HEK293 (cell line): ENCODE data around the gene CDH23.

Source experiments
- BCL11A ChIP-seq: fragments of 450-650 bp; formaldehyde crosslinking; IDR thresholded peaks from 2 replicates; pipeline ENCODE4 v1.5.1; 2016; ENCODE audit warnings: low read depth, missing biosample characterization, missing genetic modification characterization
- GFI1B ChIP-seq: fragments of 450-650 bp; formaldehyde crosslinking; IDR thresholded peaks from 2 replicates; pipeline ENCODE4 v1.5.1; 2016; ENCODE audit warnings: missing biosample characterization, missing genetic modification characterization
- HOXC10 ChIP-seq: sonication (generic); formaldehyde crosslinking; IDR thresholded peaks from 2 replicates; pipeline ENCODE4 v1.8.1; 2023; ENCODE audit warnings: mild to moderate bottlenecking, missing genetic modification reagents
- KLF7 ChIP-seq: fragments of 450-650 bp; formaldehyde crosslinking; IDR thresholded peaks from 2 replicates; pipeline ENCODE4 v1.5.1; 2016; ENCODE audit warnings: missing biosample characterization, missing genetic modification characterization, borderline replicate concordance
- SCRT1 ChIP-seq: fragments of 450-650 bp; formaldehyde crosslinking; IDR thresholded peaks from 2 replicates; pipeline ENCODE4 v1.5.1; 2016; ENCODE audit warnings: missing biosample characterization, missing genetic modification characterization, borderline replicate concordance
- TSHZ1 ChIP-seq: fragments of 450-650 bp; formaldehyde crosslinking; IDR thresholded peaks from 2 replicates; pipeline ENCODE4 v1.5.1; 2016; ENCODE audit warnings: missing biosample characterization, missing genetic modification characterization, borderline replicate concordance
- YY2 ChIP-seq: fragments of 450-650 bp; formaldehyde crosslinking; IDR thresholded peaks from 2 replicates; pipeline ENCODE4 v1.5.1; 2016; ENCODE audit warnings: missing biosample characterization, missing genetic modification characterization
- ZBTB17 ChIP-seq: fragments of 450-650 bp; formaldehyde crosslinking; IDR thresholded peaks from 2 replicates; pipeline ENCODE4 v1.5.1; 2016; ENCODE audit warnings: missing biosample characterization, missing genetic modification characterization
- ZBTB7A ChIP-seq: fragments of 450-650 bp; formaldehyde crosslinking; IDR thresholded peaks from 2 replicates; pipeline ENCODE4 v1.5.1; 2016; ENCODE audit warnings: low read depth, missing biosample characterization, missing genetic modification characterization
- ZFP69B ChIP-seq: fragments of 450-650 bp; formaldehyde crosslinking; IDR thresholded peaks from 2 replicates; pipeline ENCODE4 v1.5.1; 2016; ENCODE audit warnings: missing biosample characterization, missing genetic modification characterization
- ZNF10 ChIP-seq: fragments of 450-650 bp; formaldehyde crosslinking; IDR thresholded peaks from 2 replicates; pipeline ENCODE4 v1.5.1; 2017; ENCODE audit warnings: missing biosample characterization, missing genetic modification characterization
- ZNF138 ChIP-seq: fragments of 450-650 bp; formaldehyde crosslinking; IDR thresholded peaks from 2 replicates; pipeline ENCODE4 v1.5.1; 2016; ENCODE audit warnings: missing biosample characterization, missing genetic modification characterization, borderline replicate concordance
- ZNF146 ChIP-seq: fragments of 450-650 bp; formaldehyde crosslinking; IDR thresholded peaks from 2 replicates; pipeline ENCODE4 v1.5.1; 2016; ENCODE audit warnings: missing biosample characterization, missing genetic modification characterization
- ZNF169 ChIP-seq: fragments of 450-650 bp; formaldehyde crosslinking; IDR thresholded peaks from 2 replicates; pipeline ENCODE4 v1.5.1; 2016; ENCODE audit warnings: missing biosample characterization, missing genetic modification characterization
- ZNF174 ChIP-seq: fragments of 450-650 bp; formaldehyde crosslinking; IDR thresholded peaks from 2 replicates; pipeline ENCODE4 v1.5.0; 2017; ENCODE audit warnings: missing biosample characterization, mild to moderate bottlenecking, missing genetic modification characterization
- ZNF211 ChIP-seq: fragments of 450-650 bp; formaldehyde crosslinking; IDR thresholded peaks from 2 replicates; pipeline ENCODE4 v1.5.1; 2016; ENCODE audit warnings: low read depth, missing biosample characterization, missing genetic modification characterization
- ZNF223 ChIP-seq: fragments of 450-650 bp; formaldehyde crosslinking; IDR thresholded peaks from 2 replicates; pipeline ENCODE4 v1.5.1; 2016; ENCODE audit warnings: missing biosample characterization, missing genetic modification characterization
- ZNF248 ChIP-seq: fragments of 450-650 bp; formaldehyde crosslinking; IDR thresholded peaks from 2 replicates; pipeline ENCODE4 v1.5.1; 2017; ENCODE audit warnings: missing biosample characterization, missing genetic modification characterization
- ZNF394 ChIP-seq: fragments of 450-650 bp; formaldehyde crosslinking; IDR thresholded peaks from 2 replicates; pipeline ENCODE4 v1.5.1; 2016; ENCODE audit warnings: missing biosample characterization, missing genetic modification characterization, mild to moderate bottlenecking, moderate library complexity, borderline replicate concordance
- ZNF555 ChIP-seq: fragments of 450-650 bp; formaldehyde crosslinking; conservative IDR thresholded peaks from 2 replicates; pipeline ENCODE4 v1.5.1; 2017; ENCODE audit warnings: missing biosample characterization, mild to moderate bottlenecking, missing genetic modification characterization, inconsistent platforms
- ZNF561 ChIP-seq: fragments of 450-650 bp; IDR thresholded peaks from 2 replicates; pipeline ENCODE4 v1.5.1; 2018; ENCODE audit warnings: missing biosample characterization, missing genetic modification characterization, borderline replicate concordance
- ZNF585B ChIP-seq: fragments of 450-650 bp; formaldehyde crosslinking; IDR thresholded peaks from 2 replicates; pipeline ENCODE4 v1.5.1; 2016; ENCODE audit warnings: missing biosample characterization, missing genetic modification characterization
- ZNF621 ChIP-seq: fragments of 450-650 bp; formaldehyde crosslinking; IDR thresholded peaks from 2 replicates; pipeline ENCODE4 v1.5.1; 2017; ENCODE audit warnings: missing biosample characterization, missing genetic modification characterization
- ZNF629 ChIP-seq: fragments of 450-650 bp; formaldehyde crosslinking; IDR thresholded peaks from 2 replicates; pipeline ENCODE4 v1.5.1; 2017; ENCODE audit warnings: missing biosample characterization, missing genetic modification characterization
- ZNF785 ChIP-seq: fragments of 450-650 bp; formaldehyde crosslinking; IDR thresholded peaks from 2 replicates; pipeline ENCODE4 v1.5.1; 2016; ENCODE audit warnings: missing biosample characterization, missing genetic modification characterization
- ZSCAN30 ChIP-seq: fragments of 450-650 bp; IDR thresholded peaks from 2 replicates; pipeline ENCODE4 v1.5.1; 2018; ENCODE audit warnings: missing biosample characterization, mild to moderate bottlenecking, missing genetic modification characterization, moderate library complexity
- ZSCAN4 ChIP-seq: fragments of 450-650 bp; formaldehyde crosslinking; IDR thresholded peaks from 2 replicates; pipeline ENCODE4 v1.5.1; 2017; ENCODE audit warnings: missing biosample characterization, missing genetic modification characterization
- ZSCAN5A ChIP-seq: fragments of 450-650 bp; formaldehyde crosslinking; IDR thresholded peaks from 2 replicates; pipeline ENCODE4 v1.5.1; 2016; ENCODE audit warnings: missing biosample characterization, missing genetic modification characterization
- TF ChIP-seq, protein P1 (sequence below): fragments of 450-650 bp; IDR thresholded peaks from 2 replicates; pipeline ENCODE4 v1.5.1; 2018; ENCODE audit warnings: missing biosample characterization, missing genetic modification characterization
- TF ChIP-seq, protein P2 (sequence below): fragments of 450-650 bp; formaldehyde crosslinking; IDR thresholded peaks from 2 replicates; pipeline ENCODE4 v1.5.1; 2016; ENCODE audit warnings: missing biosample characterization, missing genetic modification characterization

The CDH23 gene

DNA sequence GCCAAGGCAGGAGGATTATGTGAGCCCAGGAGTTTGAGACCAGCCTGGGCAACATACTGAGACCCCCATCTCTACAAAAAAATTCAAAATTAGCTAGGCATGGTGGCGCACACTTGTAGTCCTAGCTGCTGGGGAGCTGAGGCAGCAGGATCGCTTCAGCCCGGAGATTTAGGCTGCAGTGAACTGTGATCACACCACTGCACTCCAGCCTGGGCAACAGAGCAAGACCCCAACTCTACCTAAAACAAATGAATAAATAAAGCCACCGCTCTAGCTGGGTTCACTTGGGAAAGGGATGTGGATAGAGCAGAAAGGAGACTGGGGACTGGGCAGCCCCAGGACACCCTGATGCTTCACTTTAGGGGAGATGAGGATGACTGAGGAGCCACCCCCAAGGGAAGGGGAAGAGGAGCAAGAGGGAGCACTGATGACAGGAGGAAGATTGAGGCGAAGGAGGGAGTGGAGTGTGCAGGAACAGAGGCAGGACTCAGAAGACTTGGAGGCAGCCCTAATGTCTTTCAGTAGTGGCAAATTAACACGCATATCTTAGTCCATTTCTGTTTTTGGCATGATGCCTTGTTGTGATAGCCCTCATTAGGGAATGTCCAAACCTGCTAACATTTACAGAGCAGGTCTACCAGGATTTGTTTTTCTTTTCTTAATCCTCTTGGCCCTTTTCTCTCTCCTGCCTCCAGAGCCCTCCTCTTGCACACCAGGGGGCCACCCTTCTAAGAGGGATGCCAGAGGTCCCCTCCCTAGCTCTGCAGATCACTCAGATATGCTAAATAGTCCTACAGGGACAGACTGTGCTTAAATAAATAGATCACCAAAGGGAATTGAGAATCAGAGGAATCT, 234.5 kb downstream of the CDH23 start (continued):
- TF ChIP-seq YY2, result no peak
- TF ChIP-seq, protein P1, sequence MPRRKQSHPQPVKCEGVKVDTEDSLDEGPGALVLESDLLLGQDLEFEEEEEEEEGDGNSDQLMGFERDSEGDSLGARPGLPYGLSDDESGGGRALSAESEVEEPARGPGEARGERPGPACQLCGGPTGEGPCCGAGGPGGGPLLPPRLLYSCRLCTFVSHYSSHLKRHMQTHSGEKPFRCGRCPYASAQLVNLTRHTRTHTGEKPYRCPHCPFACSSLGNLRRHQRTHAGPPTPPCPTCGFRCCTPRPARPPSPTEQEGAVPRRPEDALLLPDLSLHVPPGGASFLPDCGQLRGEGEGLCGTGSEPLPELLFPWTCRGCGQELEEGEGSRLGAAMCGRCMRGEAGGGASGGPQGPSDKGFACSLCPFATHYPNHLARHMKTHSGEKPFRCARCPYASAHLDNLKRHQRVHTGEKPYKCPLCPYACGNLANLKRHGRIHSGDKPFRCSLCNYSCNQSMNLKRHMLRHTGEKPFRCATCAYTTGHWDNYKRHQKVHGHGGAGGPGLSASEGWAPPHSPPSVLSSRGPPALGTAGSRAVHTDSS (tag by site-specific recombination), result no peak
- no peak for TF ChIP-seq ZNF555 (tag by site-specific recombination)
- no peak for TF ChIP-seq ZNF138 (tag by site-specific recombination)
- TF ChIP-seq ZBTB17 (tag by site-specific recombination), result peak; percentile 82
- no peak for TF ChIP-seq ZSCAN5A (tag by site-specific recombination)
- TF ChIP-seq ZNF174 (tag by site-specific recombination), result no peak
- no peak for TF ChIP-seq ZNF785
- peak; percentile 53; the same call in 1 of the 2 replicates for TF ChIP-seq GFI1B (tag by site-specific recombination)
- TF ChIP-seq KLF7, result no peak
- no peak for TF ChIP-seq ZNF621 (tag by site-specific recombination)
- TF ChIP-seq SCRT1, result no peak
- no peak for TF ChIP-seq ZNF211 (tag by site-specific recombination)
- no peak for TF ChIP-seq TSHZ1 (tag by site-specific recombination)
- 0 out of 2 replicates have a peak, but pooled peaks have one; percentile 13 for TF ChIP-seq ZNF629 (tag by site-specific recombination)
- no peak for TF ChIP-seq ZNF248
- TF ChIP-seq BCL11A (tag by site-specific recombination), result no peak
- TF ChIP-seq ZNF169 (tag by site-specific recombination), result no peak
- no peak for TF ChIP-seq ZNF585B (tag by site-specific recombination)
- TF ChIP-seq ZSCAN4 (tag by site-specific recombination), result no peak
- no peak for TF ChIP-seq HOXC10 (CRISPR knock-in tag)
- TF ChIP-seq ZNF394 (tag by site-specific recombination), result no peak
- TF ChIP-seq ZBTB7A (tag by site-specific recombination), result no peak
- TF ChIP-seq ZSCAN30 (tag by site-specific recombination), result no peak
- TF ChIP-seq ZFP69B, result no peak
- TF ChIP-seq, protein P2, sequence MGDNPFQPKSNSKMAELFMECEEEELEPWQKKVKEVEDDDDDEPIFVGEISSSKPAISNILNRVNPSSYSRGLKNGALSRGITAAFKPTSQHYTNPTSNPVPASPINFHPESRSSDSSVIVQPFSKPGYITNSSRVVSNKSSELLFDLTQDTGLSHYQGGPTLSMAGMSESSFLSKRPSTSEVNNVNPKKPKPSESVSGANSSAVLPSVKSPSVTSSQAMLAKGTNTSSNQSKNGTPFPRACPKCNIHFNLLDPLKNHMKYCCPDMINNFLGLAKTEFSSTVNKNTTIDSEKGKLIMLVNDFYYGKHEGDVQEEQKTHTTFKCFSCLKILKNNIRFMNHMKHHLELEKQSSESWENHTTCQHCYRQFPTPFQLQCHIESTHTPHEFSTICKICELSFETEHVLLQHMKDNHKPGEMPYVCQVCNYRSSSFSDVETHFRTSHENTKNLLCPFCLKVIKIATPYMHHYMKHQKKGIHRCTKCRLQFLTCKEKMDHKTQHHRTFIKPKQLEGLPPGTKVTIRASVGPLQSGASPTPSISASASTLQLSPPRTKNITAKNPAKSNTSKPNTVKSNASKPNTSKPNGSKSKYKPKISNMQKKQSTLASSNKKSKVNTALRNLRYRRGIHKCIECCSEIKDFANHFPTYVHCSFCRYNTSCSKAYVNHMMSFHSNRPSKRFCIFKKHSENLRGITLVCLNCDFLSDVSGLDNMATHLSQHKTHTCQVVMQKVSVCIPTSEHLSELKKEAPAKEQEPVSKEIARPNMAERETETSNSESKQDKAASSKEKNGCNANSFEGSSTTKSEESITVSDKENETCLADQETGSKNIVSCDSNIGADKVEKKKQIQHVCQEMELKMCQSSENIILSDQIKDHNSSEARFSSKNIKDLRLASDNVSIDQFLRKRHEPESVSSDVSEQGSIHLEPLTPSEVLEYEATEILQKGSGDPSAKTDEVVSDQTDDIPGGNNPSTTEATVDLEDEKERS (tag by site-specific recombination), result no peak
- no peak for TF ChIP-seq ZNF223 (tag by site-specific recombination)
- TF ChIP-seq ZNF10, result no peak
- peak; percentile 75; the same call in 1 of the 2 replicates for TF ChIP-seq ZNF561 (tag by site-specific recombination)
- TF ChIP-seq ZNF146 (tag by site-specific recombination), result no peak
